Activated CD8-positive, alpha-beta memory T cell treated with anti-CD3 and anti-CD28 coated beads, Interleukin-2, amount 50 U/mL, for 24 hours (primary cell): Measurements from ENCODE around the gene MEIS1.
"Not testable (repeated sequence)": the region's sequence is repeated elsewhere in the genome, so short reads cannot be mapped to it uniquely, and the experiment has no call there.

Source experiments
- DNase-seq: peaks from one replicate; pipeline ENCODE4 v3.0.0-alpha.2; 2020; ENCODE audit errors: extremely low read depth

Gene MEIS1

GRCh38 chr2:66434679-66435548, at the start of gene MEIS1:
Gene MEIS1, plus strand, starts transcription at chr2:66435125. Its CDS starts 732 bp downstream, at chr2:66435857.
- no peak for DNase-seq

DNA sequence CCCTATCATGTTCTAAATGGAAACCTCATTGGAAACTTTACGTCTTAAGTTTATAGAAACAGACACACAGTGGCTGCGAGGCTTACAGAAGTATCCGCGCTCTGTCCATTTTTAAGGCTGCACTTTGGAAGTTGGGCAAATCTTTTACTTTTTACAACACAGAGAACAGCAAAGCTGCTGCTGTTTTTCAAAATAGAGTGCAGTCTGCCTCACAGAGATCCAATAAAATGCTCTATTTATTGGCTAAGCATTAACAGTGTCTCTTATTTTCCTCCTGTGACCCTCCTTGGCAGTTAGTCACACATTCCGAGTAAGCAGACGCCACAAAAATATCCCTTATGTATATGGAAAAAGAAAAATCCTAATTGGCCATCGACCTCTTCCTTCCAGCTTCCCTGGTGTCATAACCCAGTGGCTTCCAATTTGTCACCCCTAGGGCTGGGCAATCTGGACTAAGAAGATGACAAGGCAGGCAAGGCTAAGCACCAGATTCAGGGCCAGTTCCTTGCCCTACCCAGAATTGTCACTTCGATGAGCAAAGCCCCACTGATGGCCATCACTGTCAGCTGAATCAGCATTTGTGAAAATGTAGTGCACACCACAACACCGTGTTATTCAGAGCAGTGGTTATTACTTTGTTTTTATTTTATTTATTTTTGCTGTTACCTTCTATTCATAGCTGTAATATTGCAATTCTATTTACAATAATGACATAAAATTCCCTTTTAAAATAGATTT, 47.7 kb upstream of the MEIS1 start:
- DNase-seq, result no peak

GRCh38 chr2:66389651-66390131, 45.2 kb upstream of the MEIS1 start:
- no peak for DNase-seq

DNA sequence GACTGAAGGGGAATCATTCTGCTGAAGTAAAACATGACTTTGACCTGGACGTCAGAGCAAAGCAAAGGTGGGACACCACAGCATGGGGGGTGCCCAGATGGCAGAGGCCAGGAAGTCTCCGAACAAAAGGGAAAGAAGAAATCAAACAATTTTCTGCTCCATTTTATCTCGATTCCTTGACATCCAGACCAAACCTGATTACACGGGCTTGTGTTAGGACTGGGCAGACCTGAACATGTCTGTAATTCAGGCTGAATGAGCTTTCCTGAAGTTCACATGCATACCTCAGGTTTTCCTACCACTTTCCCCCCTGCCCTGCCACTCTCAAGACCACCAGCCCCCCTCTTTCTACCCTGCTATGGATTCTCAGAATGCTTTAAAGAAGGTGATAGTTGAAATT, 44.8 kb upstream of the MEIS1 start:
- no peak for DNase-seq

- no peak for DNase-seq
Measured at GRCh38 chr2:66390811-66391210, 44.1 kb upstream of the MEIS1 start.

DNA sequence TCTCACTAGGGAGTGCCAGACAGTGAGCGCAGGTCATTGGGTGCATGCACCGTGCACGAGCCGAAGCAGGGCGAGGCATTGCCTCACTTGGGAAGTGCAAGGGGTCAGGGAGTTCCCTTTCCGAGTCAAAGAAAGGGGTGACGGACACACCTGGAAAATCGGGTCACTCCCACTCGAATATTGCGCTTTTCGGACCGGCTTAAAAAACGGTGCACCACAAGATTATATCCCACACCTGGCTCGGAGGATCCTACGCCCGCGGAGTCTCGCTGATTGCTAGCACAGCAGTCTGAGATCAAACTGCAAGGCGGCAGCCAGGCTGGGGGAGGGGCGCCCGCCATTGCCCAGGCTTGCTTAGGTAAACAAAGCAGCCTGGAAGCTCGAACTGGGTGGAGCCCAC, 43.7 kb upstream of the MEIS1 start:
- not testable (repeated sequence) for DNase-seq

DNA sequence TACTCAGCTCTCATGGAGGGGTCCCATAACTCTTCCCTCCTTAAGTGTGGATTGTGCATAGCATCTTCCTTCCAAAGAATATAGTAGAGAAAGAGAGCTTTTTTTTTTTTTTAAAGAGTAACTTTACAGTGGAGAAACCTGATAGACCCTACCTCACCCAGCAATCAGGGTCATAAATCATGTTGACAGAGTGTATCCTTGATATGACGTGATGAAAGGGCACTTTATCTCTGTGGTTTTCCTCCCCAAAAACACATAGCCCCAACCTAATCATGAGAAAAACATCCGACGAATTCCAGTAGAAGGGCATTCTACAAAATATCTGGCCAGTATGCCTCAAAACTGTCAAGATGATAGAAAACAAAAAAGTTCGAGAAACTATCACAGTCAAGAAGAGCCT, 29.5 kb upstream of the MEIS1 start:
- DNase-seq, result no peak

- DNase-seq, result no peak
Measured at GRCh38 chr2:66408905-66409304, 26.0 kb upstream of the MEIS1 start.

DNA sequence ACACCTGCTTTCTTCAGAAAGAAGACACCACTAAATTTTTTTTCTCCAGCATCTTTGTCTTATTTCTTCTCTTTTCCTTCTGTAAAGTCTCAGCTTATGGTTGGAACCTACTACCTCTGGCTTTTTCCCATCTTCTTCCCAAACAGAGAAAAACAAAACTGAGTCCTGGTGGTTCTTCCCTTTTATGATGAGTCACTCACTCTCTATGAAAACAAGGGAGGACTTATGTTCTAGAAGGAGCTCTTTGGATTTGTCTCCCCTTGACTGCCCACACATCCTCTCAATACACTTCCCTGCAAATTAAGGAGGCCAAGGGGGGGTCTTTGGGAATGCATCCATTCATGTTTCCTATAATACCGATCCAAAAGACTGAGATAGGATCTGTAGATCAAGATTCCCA, 22.1 kb upstream of the MEIS1 start:
- DNase-seq, result no peak

DNA sequence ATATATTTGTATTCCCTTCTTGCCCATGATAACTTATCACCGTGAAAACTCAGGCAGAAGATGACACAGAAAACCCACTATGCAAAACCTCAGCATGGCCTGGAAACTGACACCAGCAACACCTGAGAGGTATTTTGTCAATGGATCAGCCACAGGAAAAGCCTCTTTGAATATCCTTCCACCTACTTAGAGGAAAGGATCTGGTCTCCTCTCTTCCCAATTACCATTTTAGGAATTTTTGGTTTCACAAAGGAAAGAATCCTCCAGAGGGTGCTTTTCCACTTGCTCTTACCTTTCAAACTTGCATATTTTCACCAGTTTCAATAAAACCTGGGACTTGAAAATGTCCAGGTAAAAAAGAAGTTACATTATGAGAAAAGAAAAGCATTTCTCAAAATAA, 20.0 kb upstream of the MEIS1 start:
- DNase-seq, result no peak

DNA sequence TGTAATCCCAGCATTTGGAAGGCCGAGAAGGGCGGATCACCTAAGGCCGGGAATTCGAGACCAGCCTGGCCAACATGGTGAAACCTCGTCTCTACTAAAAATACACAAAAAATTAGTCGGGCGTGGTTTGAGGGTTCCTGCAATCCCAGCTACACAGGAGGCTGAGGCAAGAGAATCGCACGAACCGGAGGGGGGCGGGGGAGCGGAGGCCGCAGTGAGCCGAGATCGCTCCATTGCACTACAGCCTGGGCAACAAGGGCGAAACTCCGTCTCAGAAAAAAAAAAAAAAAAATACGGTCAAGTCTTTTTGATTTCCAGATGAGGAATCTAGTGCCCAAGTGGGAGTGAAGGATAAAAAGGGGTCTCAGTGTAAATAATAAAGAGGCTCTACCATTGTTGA, 16.5 kb upstream of the MEIS1 start:
- no peak for DNase-seq

DNA sequence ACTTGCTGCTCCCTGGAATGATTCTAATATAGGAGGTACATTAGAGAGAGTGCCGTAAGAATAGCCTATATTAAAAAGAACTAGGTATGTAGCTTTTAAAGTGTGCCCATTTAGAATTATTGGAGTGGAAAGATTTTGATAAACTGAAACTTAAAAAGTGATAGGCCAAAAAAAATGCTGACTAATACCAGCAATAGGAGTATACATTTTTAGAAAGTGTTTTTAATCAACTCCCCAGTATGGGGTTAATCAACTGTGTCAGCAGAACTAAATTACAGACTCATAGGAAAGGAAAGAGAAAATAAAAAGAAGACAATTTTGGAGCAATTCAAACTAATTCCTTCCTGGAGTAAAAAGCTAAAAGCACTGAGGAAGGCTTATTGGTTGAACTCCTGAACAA, 13.3 kb upstream of the MEIS1 start:
- DNase-seq, result no peak

GRCh38 chr2:66423391-66424124, 11.4 kb upstream of the MEIS1 start:
- no peak for DNase-seq

DNA sequence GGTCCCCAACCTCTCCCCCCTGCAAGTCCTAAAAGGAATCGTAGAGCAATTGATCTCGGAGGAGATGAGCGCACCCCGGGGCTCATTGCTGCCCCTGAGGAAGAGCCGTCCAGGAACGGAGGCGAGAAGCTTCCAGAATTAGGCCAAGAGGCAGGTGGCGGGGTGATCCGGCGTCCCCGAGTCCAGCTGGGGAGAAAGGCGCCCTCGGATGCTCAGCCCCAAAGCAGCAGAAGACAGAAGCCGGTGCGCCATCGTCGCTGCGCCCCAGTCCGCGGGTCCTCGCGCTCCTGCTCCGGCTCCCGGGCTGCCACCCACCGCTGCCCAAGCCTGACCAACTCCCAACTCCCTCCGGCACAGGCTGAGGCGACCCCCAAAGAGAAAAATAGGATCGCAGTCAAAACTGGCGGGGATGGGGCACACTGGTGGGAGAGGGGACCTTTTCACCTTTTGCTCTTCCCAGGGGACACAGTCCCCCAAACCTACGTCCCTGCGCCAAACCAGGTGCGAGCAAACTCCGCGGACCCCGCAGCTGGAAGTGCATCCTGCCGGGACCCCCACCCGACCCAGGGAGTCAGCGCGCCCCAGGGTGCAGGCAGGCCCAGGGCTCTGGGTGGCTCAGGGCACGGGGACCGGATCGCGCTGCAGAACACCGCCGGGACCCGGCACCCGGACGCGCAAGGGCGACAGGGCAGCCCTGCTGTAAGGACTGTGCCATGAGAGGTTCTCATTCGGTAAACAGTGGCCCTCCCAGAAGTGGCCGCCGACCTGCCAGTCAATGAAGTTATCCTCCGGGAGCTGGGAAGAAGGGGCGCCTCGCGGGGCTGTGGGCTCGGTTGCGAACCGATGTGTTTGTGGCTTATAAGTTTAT, 8.4 kb upstream of the MEIS1 start:
- no peak for DNase-seq

- no peak for DNase-seq
Measured at GRCh38 chr2:66427300-66427699, 7.6 kb upstream of the MEIS1 start.

DNA sequence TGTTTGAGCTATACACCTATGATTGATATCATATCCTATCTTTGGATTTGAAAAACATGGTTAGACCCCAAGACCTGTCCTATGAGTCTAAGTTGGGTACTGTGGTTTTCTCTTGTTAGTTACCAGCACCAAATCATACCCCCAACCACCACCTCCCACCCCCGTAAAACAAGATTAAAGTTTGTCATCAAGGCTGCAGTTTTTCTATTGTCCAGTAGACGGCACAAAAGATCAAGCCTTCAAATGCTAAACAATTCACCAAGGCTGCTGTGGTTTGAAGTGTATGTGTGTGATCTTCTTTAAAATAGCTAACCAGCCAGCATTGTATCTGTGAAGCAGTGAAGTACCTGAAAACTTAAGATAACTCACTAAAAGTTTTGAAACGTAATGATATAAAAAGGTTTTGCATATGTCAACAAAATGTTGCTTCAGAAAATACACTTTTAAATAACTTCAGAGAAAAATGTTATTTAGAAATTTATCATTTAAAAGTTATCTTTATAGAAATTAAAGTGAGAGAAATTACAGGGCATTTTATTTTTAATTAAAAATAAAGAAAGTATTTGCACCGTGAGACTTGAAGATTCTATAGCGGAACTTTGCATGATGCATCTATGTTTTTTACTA, 5.8 kb upstream of the MEIS1 start:
- no peak for DNase-seq

GRCh38 chr2:66429693-66430504, 5.0 kb upstream of the MEIS1 start:
- DNase-seq, result no peak

DNA sequence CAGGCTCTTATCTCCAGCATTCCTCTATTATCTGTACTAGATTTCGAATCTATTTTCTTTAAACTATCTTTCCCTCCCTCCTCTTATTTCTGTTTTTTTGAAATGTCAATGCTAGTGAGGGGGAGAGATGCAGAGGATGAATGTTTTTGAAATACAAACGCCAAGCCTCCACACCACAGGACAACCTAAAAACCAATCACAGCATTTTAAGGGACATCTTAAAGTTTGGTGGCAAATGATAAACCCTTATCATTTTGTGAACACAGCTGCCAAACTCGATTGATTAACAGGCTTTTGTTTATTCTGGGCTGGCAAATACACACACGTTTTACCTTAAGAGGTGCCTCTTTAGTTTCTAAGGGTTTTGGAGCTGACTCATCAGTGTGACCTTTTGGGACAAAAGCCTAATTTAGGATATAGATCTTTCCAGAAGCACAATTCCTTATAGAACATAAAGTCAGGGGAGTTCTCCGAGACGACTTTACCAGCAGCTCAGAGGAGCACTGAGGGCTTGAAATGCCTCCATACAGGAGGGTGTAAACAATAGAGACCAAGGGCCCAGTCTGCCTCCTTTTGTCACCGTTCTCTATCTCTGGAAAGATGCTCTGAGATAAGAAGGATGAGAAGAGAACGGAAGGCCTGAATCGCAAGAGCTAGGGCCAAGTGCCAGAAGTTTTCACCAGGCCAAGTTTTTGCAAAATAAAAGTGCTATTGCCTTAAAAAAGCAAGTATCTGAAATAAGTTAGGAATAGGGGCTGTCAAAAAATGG, 4.2 kb upstream of the MEIS1 start:
- no peak for DNase-seq

GRCh38 chr2:66431274-66431642, 3.7 kb upstream of the MEIS1 start:
- no peak for DNase-seq
